IMR-90 (cell line): ENCODE measurements around the gene B4GALT5. TPM values are rescaled to one million over a fixed set of nuclear protein-coding genes. Genes with fewer than 3 reads are reported as not detected.

Source experiments
- ATAC-seq: fragments of 200-7000 bp; cut with Tn5 transposase; 2 replicates; pipeline ENCODE4 v1.9.1; 2020; ENCODE audit warnings: low read depth, mild to moderate bottlenecking, moderate library complexity
- BruUV-seq: library from RNA; stranded (reverse); fragments of 400-500 nt; replicated peaks from 2 replicates; lab custom pipeline; 2021; lab: Mats Ljungman, UMichigan
- CTCF ChIA-PET: fragments of 300-600 bp; formaldehyde crosslinking; extraction: SDS; loops from one replicate; lab custom pipeline; 2021; ENCODE audit warnings: antibody characterized with exemption; lab: Yijun Ruan, JAX
- POLR2A ChIA-PET: fragments of 300-600 bp; sonication (Branson Sonifier 250); formaldehyde crosslinking; loops from one replicate; lab custom pipeline; 2022; ENCODE audit warnings: antibody characterized with exemption; ENCODE audit not compliant: unreplicated experiment; lab: Charles Lee
- DNase-seq: peaks from one replicate; pipeline ENCODE4 v3.0.0; 2013
- H2AFZ ChIP-seq: replicated peaks from 2 replicates; pipeline ENCODE3; 2013; ENCODE audit warnings: low read length, mild to moderate bottlenecking; ENCODE audit not compliant: poor library complexity
- H2AK5ac ChIP-seq: 2 replicates; pipeline ENCODE4 v1.6.1; 2013; ENCODE audit warnings: low read depth, low read length, inconsistent platforms
- H2AK9ac ChIP-seq: replicated peaks from 2 replicates; pipeline ENCODE3; 2013; ENCODE audit warnings: mild to moderate bottlenecking, low read depth, low read length, moderate library complexity; ENCODE audit not compliant: poor library complexity
- H2BK120ac ChIP-seq: 2 replicates; pipeline ENCODE4 v1.6.1; 2013; ENCODE audit warnings: low read depth, low read length, inconsistent platforms
- H2BK15ac ChIP-seq: 3 replicates; pipeline ENCODE4 v1.6.1; 2013; ENCODE audit warnings: low read depth, low read length, inconsistent platforms
- H2BK20ac ChIP-seq: 2 replicates; pipeline ENCODE4 v1.6.1; 2013; ENCODE audit warnings: low read depth, mild to moderate bottlenecking, inconsistent platforms, low read length, moderate library complexity
- H2BK5ac ChIP-seq: 2 replicates; pipeline ENCODE4 v1.6.1; 2013; ENCODE audit warnings: mild to moderate bottlenecking, low read depth, low read length, inconsistent platforms; ENCODE audit not compliant: poor library complexity, severe bottlenecking
- H3K14ac ChIP-seq: replicated peaks from 2 replicates; pipeline ENCODE4 v1.6.1; 2013; ENCODE audit warnings: low read depth, low read length, inconsistent platforms
- H3K18ac ChIP-seq: 2 replicates; pipeline ENCODE4 v1.6.1; 2013; ENCODE audit warnings: low read depth, low read length, control low read depth
- H3K23ac ChIP-seq: 2 replicates; pipeline ENCODE4 v1.6.1; 2013; ENCODE audit warnings: low read depth, low read length, inconsistent platforms
- H3K27ac ChIP-seq: 2 replicates; pipeline ENCODE4 v1.5.1; 2013; ENCODE audit warnings: mild to moderate bottlenecking, control low read depth, low read length; ENCODE audit not compliant: insufficient read depth
- H3K27me3 ChIP-seq: 2 replicates; pipeline ENCODE4 v1.6.1; 2013; ENCODE audit warnings: low read length; ENCODE audit not compliant: control insufficient read depth, insufficient read depth
- H3K36me3 ChIP-seq: 2 replicates; pipeline ENCODE4 v1.6.1; 2013; ENCODE audit warnings: low read length, mixed read lengths; ENCODE audit not compliant: control insufficient read depth, insufficient read depth
- H3K4ac ChIP-seq: 2 replicates; pipeline ENCODE4 v1.6.1; 2013; ENCODE audit warnings: low read depth, low read length, inconsistent platforms
- H3K4me1 ChIP-seq: 2 replicates; pipeline ENCODE4 v1.6.1; 2013; ENCODE audit warnings: low read length, mixed read lengths; ENCODE audit not compliant: control insufficient read depth, insufficient read depth
- H3K4me2 ChIP-seq: 2 replicates; pipeline ENCODE4 v1.6.1; 2013; ENCODE audit warnings: low read depth, mild to moderate bottlenecking, control low read depth, low read length, moderate library complexity
- H3K4me3 ChIP-seq: 2 replicates; pipeline ENCODE4 v1.5.1; 2013; ENCODE audit warnings: low read depth, mild to moderate bottlenecking, control low read depth, low read length, moderate library complexity; ENCODE audit not compliant: insufficient read depth
- H3K56ac ChIP-seq: 2 replicates; pipeline ENCODE4 v1.6.1; 2013; ENCODE audit warnings: low read length, inconsistent platforms; ENCODE audit not compliant: insufficient read depth; ENCODE audit errors: extremely low read depth
- H3K79me1 ChIP-seq, 2 experiments: 2 replicates each; pipeline ENCODE4 v1.6.1; 2013; ENCODE audit warnings: low read length in 2 of 2, inconsistent platforms in 1 of 2, low read depth in 1 of 2
- H3K9ac ChIP-seq: 2 replicates; pipeline ENCODE4 v1.6.1; 2013; ENCODE audit warnings: low read depth, low read length, control low read depth
- H3K9me1 ChIP-seq: 2 replicates; pipeline ENCODE4 v1.6.1; 2013; ENCODE audit warnings: low read length, inconsistent platforms; ENCODE audit not compliant: insufficient read depth
- H3K9me3 ChIP-seq: 2 replicates; pipeline ENCODE4 v1.6.1; 2013; ENCODE audit warnings: low read length; ENCODE audit not compliant: control insufficient read depth, insufficient read depth
- H4K20me1 ChIP-seq: 2 replicates; pipeline ENCODE4 v1.6.1; 2013; ENCODE audit warnings: low read length, inconsistent platforms; ENCODE audit not compliant: insufficient read depth
- H4K5ac ChIP-seq: 2 replicates; pipeline ENCODE4 v1.6.1; 2013; ENCODE audit warnings: mild to moderate bottlenecking, low read depth, low read length, control low read depth
- H4K8ac ChIP-seq, 2 experiments: 2 replicates each; pipeline ENCODE4 v1.6.1; 2013; ENCODE audit warnings: low read depth in 2 of 2, low read length in 2 of 2, control low read depth in 1 of 2, inconsistent platforms in 1 of 2
- H4K91ac ChIP-seq: 2 replicates; pipeline ENCODE4 v1.6.1; 2013; ENCODE audit warnings: low read depth, low read length, inconsistent platforms; ENCODE audit not compliant: insufficient read depth
- CEBPB ChIP-seq: IDR thresholded peaks from 2 replicates; pipeline ENCODE4 v1.6.1; 2012; ENCODE audit warnings: low read depth, low read length, improper control_type of control experiment
- SMC3 ChIP-seq: fragments of 150-350 bp; IDR thresholded peaks from 2 replicates; pipeline ENCODE4 v1.6.1; 2016; ENCODE audit warnings: low read depth, mild to moderate bottlenecking, antibody characterized with exemption, low read length, moderate library complexity
- WGBS, 2 experiments: methylation state at CpG; one replicate each; pipeline versions ENCODE4 v1.1.5 to v1.1.7; 2013; ENCODE audit warnings: missing lambda C conversion rate in 2 of 2; ENCODE audit not compliant: insufficient read length in 1 of 2; ENCODE audit errors: extremely low coverage in 2 of 2; 5-methylcytosine and 5-hydroxymethylcytosine counted together
- dilution Hi-C: fragments of 300-500 bp; cut with HindIII; formaldehyde crosslinking; loops from one replicate; pipeline ENCODE4 v1.14.3; 2018; ENCODE audit warnings: low sequenced_read_pairs; ENCODE audit not compliant: unreplicated experiment
- in situ Hi-C: fragments of 300-500 bp; cut with MboI; formaldehyde crosslinking; loops from 3 replicates; pipeline ENCODE4 v1.14.3; 2019; ENCODE audit warnings: low sequenced_read_pairs, inconsistent platforms, mixed read lengths
- intact Hi-C: fragments of 100-400 bp; cut with micrococcal nuclease; formaldehyde crosslinking; loops from 2 replicates; pipeline ENCODE4 v1.10.0; 2022
- polyA plus RNA-seq, 3 experiments: library from polyadenylated mRNA; depleted of rRNA; stranded (reverse); fragments of >200 nt; gene quantifications; 2 replicates each; pipeline ENCODE4 v1.2.3, GENCODE V29; 2012; ENCODE audit warnings: low replicate concordance in 1 of 3
- total RNA-seq: library from RNA; depleted of rRNA; stranded (reverse); fragments of >200 nt; gene quantifications from 2 replicates; pipeline ENCODE4 v1.2.3, GENCODE V29; 2012

The B4GALT5 gene
- total and polyA plus RNA-seq, 2 of the 4 experiments (the other 2 are of a cell fraction) = 11.3 to 20.4 TPM

- dilution Hi-C loops = no loop called here
Observed at GRCh38 chr20:49597825-49598395, 115.8 kb downstream of the B4GALT5 start.

More at GRCh38 chr20:49597825-49598395, 115.8 kb downstream of the B4GALT5 start:
- Histone ChIP-seq H2AFZ (no peak overlapping the region), H2BK20ac (no peak overlapping the region), H4K91ac (no peak overlapping the region; the same call in 1 of the 2 replicates), H3K56ac (no peak overlapping the region), H2BK5ac (no peak overlapping the region), H2AK5ac (no peak overlapping the region), H4K5ac (no peak overlapping the region), H3K4me1 (peaks cover 21% of the 10 kb centered on the region), H3K14ac (no peak overlapping the region), H2AK9ac (no peak overlapping the region), H3K9me3 (no peaks in the 10 kb centered on the region), H3K18ac (no peak overlapping the region), H3K36me3 (no peaks in the 10 kb centered on the region), H3K9me1 (0 out of 2 replicates have a peak, but pooled peaks cover 3% of the 10 kb centered on the region), H3K23ac (no peak overlapping the region), H2BK15ac (no peak overlapping the region), H3K4me3 (no peak overlapping the region), H3K9ac (no peak overlapping the region), H2BK120ac (no peak overlapping the region), H4K20me1 (no peaks in the 10 kb centered on the region), H3K79me1 (no peaks in the 10 kb centered on the region), H4K8ac (no peak overlapping the region), H3K27me3 (no peaks in the 10 kb centered on the region), H3K4me2 (no peak overlapping the region), H3K4ac (no peak overlapping the region), H3K27ac (no peak overlapping the region)
- in situ Hi-C loops (no loop called here), intact Hi-C loops (no loop called here)
- no TSS peak for BruUV-seq
- TF ChIP-seq SMC3 = no peak
- 0 out of 2 replicates have a peak, but pooled peaks have one; percentile 35 for TF ChIP-seq CEBPB
- CTCF ChIA-PET = interaction anchor here (0.7 kb wide), 1 partner anchor 248 kb away, joined by 3 read pairs; no protein-coding TSS in a partner anchor
- ATAC-seq = no peak
- no peak for DNase-seq
- WGBS, 2 experiments = 100% methylated on average over 2 of the region's 4 CpGs; no CpG with 5 or more reads in 1 of the 2 experiments
- POLR2A ChIA-PET = no interaction called here
